Activated naive CD4-positive, alpha-beta T cell treated with anti-CD3 and anti-CD28 coated beads, Interleukin-2, amount 50 U/mL, for 16 hours (primary cell): ENCODE results near the gene ADAM23.

Source experiments
- DNase-seq: peaks from one replicate; pipeline ENCODE4 v3.0.0-alpha.2; 2020

Gene ADAM23

GRCh38 chr2:206512999-206513398, 69.7 kb downstream of the ADAM23 start:
- DNase-seq: no peak

- no peak for DNase-seq
Measured at GRCh38 chr2:206515580-206515979, 72.2 kb downstream of the ADAM23 start.

GRCh38 chr2:206518997-206519396, 75.7 kb downstream of the ADAM23 start:
- no peak for DNase-seq

GRCh38 chr2:206520450-206520849, 77.1 kb downstream of the ADAM23 start:
- no peak for DNase-seq

- no peak for DNase-seq
Measured at GRCh38 chr2:206521115-206521514, 77.8 kb downstream of the ADAM23 start.

GRCh38 chr2:206521612-206522011, 78.3 kb downstream of the ADAM23 start:
- DNase-seq: no peak

- DNase-seq: no peak
Measured at GRCh38 chr2:206526416-206526815, 83.1 kb downstream of the ADAM23 start.

- no peak for DNase-seq
Measured at GRCh38 chr2:206527153-206527552, 83.8 kb downstream of the ADAM23 start.

- DNase-seq: no peak
Measured at GRCh38 chr2:206530727-206531126, 87.4 kb downstream of the ADAM23 start.

GRCh38 chr2:206531996-206532543, 88.7 kb downstream of the ADAM23 start:
- no peak for DNase-seq

GRCh38 chr2:206533977-206534376, 90.6 kb downstream of the ADAM23 start:
- DNase-seq: no peak

- DNase-seq: no peak
Measured at GRCh38 chr2:206535260-206535986, 92.1 kb downstream of the ADAM23 start.

- no peak for DNase-seq
Measured at GRCh38 chr2:206540757-206541156, 97.4 kb downstream of the ADAM23 start.

- DNase-seq: no peak
Measured at GRCh38 chr2:206543073-206543472, 99.7 kb downstream of the ADAM23 start.

GRCh38 chr2:206548383-206548782, 105.1 kb downstream of the ADAM23 start:
- DNase-seq: no peak

GRCh38 chr2:206555721-206556120, 112.4 kb downstream of the ADAM23 start:
- DNase-seq: no peak

GRCh38 chr2:206556357-206556949, 113.1 kb downstream of the ADAM23 start:
- no peak for DNase-seq

- DNase-seq: no peak
Measured at GRCh38 chr2:206557321-206557720, 114.0 kb downstream of the ADAM23 start.

- no peak for DNase-seq
Measured at GRCh38 chr2:206558492-206558891, 115.2 kb downstream of the ADAM23 start.

- DNase-seq: no peak
Measured at GRCh38 chr2:206561962-206562361, 118.6 kb downstream of the ADAM23 start.

- no peak for DNase-seq
Measured at GRCh38 chr2:206562375-206562774, 119.0 kb downstream of the ADAM23 start.

- DNase-seq: no peak
Measured at GRCh38 chr2:206563374-206563773, 120.0 kb downstream of the ADAM23 start.

GRCh38 chr2:206565666-206566065, 122.3 kb downstream of the ADAM23 start:
- no peak for DNase-seq

- no peak for DNase-seq
Measured at GRCh38 chr2:206569470-206569869, 126.1 kb downstream of the ADAM23 start.

GRCh38 chr2:206570199-206570598, 126.9 kb downstream of the ADAM23 start:
- DNase-seq: no peak
